Effector CD4-positive, alpha-beta T cell (primary cell): ENCODE results near the gene CLGN.

Source experiments
- DNase-seq: peaks from one replicate; pipeline ENCODE4 v3.0.0-alpha.2; 2020

The CLGN gene

GRCh38 chr4:140373328-140374129, 53.9 kb downstream of the CLGN start, which contains the start of gene SCOC:
Gene SCOC, plus strand, starts transcription at chr4:140373646. Its CDS starts 5,525 bp downstream, at chr4:140379171.
- peak; percentile 97 for DNase-seq

GRCh38 chr4:140372751-140373327, 54.6 kb downstream of the CLGN start:
- DNase-seq: peak; percentile 11

GRCh38 chr4:140368686-140369085, 58.8 kb downstream of the CLGN start:
- no peak for DNase-seq

GRCh38 chr4:140367738-140368137, 59.7 kb downstream of the CLGN start:
- DNase-seq: no peak

DNA sequence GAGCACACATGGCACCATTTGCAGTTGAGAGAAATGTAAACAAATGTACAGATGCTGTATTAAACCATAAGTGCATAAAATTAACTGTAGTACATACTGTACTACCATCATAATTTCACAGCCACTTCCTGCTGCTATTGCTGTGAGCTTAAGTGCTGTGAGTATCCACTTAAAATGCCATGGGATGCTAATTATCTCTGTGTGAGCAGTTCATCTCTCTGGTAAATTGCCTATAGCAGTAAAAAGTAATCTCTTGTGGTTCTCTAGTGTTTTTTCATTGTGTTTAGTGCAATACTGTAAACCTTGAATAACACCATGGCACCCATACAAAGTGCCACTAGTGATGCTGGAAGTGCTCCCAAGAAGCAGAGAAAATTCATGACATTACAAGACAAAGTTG, 63.9 kb downstream of the CLGN start:
- DNase-seq: no peak

- no peak for DNase-seq
These were observed 64.4 kb downstream of the CLGN start for GRCh38 chr4:140363051-140363450.

- no peak for DNase-seq
These were observed 66.3 kb downstream of the CLGN start for GRCh38 chr4:140361099-140361498.

- peak; percentile 75 for DNase-seq
These were observed 67.7 kb downstream of the CLGN start for GRCh38 chr4:140359562-140360427.

DNA sequence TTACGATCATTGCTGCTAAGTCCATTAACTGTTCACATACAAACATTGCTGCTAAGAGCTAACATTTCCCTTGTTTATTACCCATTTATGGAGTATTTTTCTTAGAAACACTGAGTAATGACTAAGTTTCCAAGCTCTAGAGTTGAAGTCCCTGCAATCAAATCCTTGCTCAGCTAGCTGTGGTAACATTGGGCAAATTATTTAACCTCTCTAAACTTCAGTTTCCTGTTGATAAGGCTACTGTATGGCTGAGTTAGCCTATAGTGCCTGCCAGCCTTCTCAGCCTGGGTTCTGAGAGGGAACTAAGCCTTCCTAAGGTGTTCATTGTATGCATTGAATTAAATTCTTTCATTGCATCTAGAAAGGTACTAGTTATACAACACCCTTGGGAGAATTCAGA, 69.2 kb downstream of the CLGN start:
- no peak for DNase-seq

DNA sequence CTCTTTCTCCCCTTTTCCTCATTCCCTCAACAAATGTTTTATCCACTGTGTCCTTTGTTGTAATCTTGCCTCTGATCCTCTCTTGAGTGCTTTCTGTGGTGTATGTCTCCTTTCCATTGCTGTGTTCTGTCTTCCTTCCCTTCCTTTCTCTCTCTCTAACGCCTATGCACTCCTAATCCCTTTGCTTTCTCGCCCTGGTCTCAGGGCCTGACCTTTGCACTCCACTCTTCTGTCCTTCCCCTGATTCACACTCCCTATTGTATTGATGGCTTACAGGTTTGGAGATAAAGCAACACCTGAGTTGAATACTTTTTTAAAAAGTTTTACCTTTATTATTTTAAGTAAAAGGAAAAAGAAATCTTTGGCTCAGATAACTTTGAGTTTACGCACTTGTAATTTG, 69.6 kb downstream of the CLGN start:
- DNase-seq: no peak

GRCh38 chr4:140355288-140355687, 72.2 kb downstream of the CLGN start:
- no peak for DNase-seq

DNA sequence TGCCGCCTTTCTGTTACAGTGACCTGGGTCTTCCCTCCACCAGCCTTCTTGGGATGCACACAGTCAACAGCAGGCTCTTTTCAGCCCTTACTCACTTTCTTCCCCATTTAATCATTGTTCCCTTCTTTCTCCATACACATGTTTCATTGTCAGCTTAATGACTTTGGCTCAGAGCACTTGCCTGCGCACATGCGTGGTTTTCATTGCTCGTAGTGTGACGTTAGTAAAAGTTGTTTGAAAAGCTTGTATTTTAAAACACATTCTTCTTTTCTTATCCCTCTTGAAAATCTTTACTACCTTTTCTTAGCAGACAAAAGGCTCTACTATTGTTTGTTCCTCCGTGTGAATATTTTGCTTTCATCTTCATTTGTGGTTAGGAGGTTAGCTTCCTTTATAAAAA, 73.7 kb downstream of the CLGN start:
- no peak for DNase-seq

DNA sequence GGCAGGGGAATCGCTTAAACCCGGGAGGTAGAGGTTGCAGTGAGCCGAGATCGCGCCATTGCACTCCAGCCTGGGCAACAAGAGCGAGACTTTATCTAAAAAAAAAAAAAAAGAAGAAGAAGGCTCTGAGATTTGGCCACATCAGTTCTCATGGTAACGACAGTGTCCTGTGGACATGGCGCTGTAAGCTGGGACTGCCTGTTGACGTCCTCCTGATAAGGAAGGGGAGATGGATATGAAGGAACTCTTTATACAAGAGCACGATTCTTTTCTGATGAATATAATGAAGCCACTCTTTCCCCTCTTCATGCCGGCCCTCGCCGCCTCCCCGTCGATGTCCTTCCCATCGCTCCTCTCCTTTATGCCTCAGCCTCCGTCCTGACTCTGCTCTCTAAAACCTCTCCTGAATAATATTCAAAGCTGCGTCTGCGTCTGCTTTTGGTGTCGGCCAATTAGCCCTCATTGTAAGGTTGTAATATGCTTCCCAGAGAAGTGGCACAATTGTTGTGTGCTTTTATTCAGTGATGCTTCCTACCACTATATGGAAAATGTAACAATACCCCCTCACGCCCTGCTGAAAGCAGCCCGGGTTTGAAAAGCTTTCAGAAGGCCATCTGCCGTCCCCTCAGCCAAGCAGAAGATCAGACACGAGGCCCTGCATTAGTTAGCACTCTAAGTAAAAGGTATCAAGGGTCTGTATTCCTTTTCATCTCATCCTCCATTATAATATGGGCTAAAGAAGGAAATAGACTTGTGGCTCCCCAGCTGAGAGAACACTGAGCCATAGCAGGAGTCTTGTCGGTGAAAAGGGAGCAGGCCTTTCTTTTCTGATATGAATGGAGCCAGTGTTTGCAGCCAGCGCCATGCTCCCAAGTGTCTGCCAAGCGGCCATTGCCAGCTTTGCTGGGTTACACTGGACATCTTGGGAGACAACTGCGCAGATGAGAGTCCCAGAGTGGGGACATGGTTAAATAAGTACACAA, 76.1 kb downstream of the CLGN start:
- DNase-seq: no peak

- no peak for DNase-seq
These were observed 77.6 kb downstream of the CLGN start for GRCh38 chr4:140349816-140350215.

- DNase-seq: no peak
These were observed 81.3 kb downstream of the CLGN start for GRCh38 chr4:140346136-140346535.

DNA sequence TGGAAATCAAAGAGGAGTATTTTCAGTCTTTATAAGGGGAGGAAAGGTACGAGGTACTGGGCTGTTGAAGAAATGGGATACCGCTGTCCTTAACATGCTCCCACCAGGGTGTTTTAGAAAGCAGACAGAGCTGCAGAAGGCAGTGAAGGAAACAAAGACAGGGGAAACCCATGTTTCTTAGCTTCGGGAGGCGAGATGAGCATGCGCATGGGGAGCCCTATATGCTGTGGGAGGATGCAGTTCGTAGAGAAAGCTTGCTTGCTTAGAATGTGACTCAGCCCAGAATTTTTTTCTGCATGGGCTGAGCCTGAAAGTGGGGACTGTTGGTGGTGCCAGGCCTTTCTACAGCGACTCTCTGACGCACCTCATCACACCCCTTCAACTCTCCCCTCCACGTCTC, 82.8 kb downstream of the CLGN start:
- no peak for DNase-seq

- no peak for DNase-seq
These were observed 83.3 kb downstream of the CLGN start for GRCh38 chr4:140344101-140344500.

DNA sequence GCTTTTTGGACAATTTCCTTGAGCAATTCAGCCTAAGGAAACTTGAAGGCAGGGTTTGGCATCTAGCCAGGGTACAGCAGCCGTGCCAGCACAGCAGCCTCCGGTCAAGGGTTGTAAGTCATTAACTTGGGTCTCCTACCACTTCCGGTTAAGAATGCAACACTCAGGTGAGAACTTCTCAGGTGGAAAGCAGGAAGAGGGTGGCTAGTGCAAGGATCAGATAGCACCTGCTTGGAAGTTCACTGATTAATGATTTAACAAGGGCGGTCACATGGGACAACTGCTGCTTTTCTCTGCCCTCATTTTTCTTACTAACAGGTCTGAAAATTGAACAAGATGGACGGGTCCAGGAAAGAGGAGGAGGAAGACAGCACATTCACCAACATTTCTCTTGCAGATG, 84.1 kb downstream of the CLGN start:
- DNase-seq: no peak

DNA sequence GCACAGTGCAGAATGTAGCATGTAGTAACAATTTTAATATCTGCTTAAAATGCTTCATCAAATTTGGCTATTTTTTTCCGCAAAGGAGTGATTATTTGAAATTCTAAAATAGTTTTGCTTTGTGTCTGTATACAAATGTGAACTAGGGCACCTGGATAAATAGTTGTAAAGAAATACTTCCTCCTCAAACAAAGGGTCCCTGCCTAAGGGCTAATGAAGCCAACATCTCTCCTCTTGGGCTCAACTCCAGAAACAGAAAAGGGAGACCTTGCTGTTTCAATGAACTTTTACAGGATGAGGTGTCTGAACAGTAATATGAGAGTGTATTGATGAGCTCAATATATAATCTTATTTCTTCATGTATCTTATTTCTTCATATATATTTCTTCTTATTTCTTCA, 84.8 kb downstream of the CLGN start:
- no peak for DNase-seq
